HEK293T (cell line): Measurements from ENCODE around the gene FOLH1.
"Not testable (repeated sequence)": the region's sequence is repeated elsewhere in the genome, so short reads cannot be mapped to it uniquely, and the experiment has no call there.

Experiments used
- CTCF ChIA-PET: fragments of 350-600 bp; formaldehyde crosslinking; extraction: SDS; loops from one replicate; lab custom pipeline; 2021; ENCODE audit warnings: antibody characterized with exemption, inconsistent platforms; lab: Yijun Ruan, JAX
- POLR2A ChIA-PET: fragments of 350-600 bp; formaldehyde crosslinking; extraction: SDS; loops from one replicate; lab custom pipeline; 2020; ENCODE audit warnings: antibody characterized with exemption, inconsistent platforms; lab: Yijun Ruan, JAX
- DNase-seq: peaks from one replicate; pipeline ENCODE4 v3.0.0; 2012; ENCODE audit warnings: mixed read lengths; ENCODE audit errors: extremely low spot score
- ARNT ChIP-seq: fragments of 450-650 bp; IDR thresholded peaks from 2 replicates; pipeline ENCODE4 v1.6.1; 2017; ENCODE audit warnings: mild to moderate bottlenecking
- BHLHE40 ChIP-seq: fragments of 450-650 bp; IDR thresholded peaks from 2 replicates; pipeline ENCODE4 v1.6.1; 2016; ENCODE audit warnings: mild to moderate bottlenecking, moderate library complexity, borderline replicate concordance
- CTBP1 ChIP-seq: fragments of 450-650 bp; IDR thresholded peaks from 2 replicates; pipeline ENCODE4 v1.6.1; 2016; ENCODE audit warnings: borderline replicate concordance
- ELF4 ChIP-seq: fragments of 450-650 bp; IDR thresholded peaks from 2 replicates; pipeline ENCODE4 v1.6.1; 2017; ENCODE audit warnings: antibody characterized with exemption
- HDGF ChIP-seq: fragments of 450-650 bp; IDR thresholded peaks from 2 replicates; pipeline ENCODE4 v1.6.1; 2017; ENCODE audit warnings: antibody characterized with exemption, borderline replicate concordance
- NFRKB ChIP-seq: fragments of 450-650 bp; IDR thresholded peaks from 2 replicates; pipeline ENCODE4 v1.6.1; 2016; ENCODE audit warnings: mild to moderate bottlenecking, moderate library complexity
- TF ChIP-seq, protein P1 (sequence below): fragments of 450-650 bp; IDR thresholded peaks from 2 replicates; pipeline ENCODE4 v1.6.1; 2016

Gene FOLH1

GRCh38 chr11:49208006-49208721 is at the start of gene FOLH1:
Gene FOLH1 (minus strand): TSS chr11:49208602. CDS start chr11:49208409, 193 bp downstream.
- CTCF ChIA-PET, result no interaction called here
- peak; percentile 4 for DNase-seq
- TF ChIP-seq ELF4, result no peak
- no peak for TF ChIP-seq NFRKB
- POLR2A ChIA-PET, result no interaction called here

- DNase-seq, POLR2A ChIA-PET, CTCF ChIA-PET: not testable (repeated sequence)
Measured at GRCh38 chr11:49255148-49255547, 46.7 kb upstream of the FOLH1 start.

DNA sequence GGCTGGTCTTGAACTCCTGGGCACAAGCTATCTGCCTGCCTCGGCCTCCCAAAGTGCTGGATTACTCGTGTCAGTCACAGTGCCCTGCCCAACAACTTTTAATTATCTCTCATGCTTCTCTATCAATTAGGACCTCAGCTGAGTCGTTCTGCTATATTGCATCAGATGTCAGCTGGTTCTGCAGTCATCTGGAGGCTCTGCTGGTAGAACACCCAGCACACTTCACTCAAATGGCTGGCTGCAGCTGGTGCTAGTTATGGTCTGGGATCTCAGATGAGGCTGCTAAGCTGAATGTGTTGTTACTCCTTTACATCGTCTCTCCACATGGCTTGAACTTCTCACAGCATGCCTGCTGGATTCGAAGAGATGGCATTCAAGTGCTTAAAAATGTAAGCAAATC is 42.8 kb upstream of the FOLH1 start:
- CTCF ChIA-PET, POLR2A ChIA-PET, DNase-seq: not testable (repeated sequence)

DNA sequence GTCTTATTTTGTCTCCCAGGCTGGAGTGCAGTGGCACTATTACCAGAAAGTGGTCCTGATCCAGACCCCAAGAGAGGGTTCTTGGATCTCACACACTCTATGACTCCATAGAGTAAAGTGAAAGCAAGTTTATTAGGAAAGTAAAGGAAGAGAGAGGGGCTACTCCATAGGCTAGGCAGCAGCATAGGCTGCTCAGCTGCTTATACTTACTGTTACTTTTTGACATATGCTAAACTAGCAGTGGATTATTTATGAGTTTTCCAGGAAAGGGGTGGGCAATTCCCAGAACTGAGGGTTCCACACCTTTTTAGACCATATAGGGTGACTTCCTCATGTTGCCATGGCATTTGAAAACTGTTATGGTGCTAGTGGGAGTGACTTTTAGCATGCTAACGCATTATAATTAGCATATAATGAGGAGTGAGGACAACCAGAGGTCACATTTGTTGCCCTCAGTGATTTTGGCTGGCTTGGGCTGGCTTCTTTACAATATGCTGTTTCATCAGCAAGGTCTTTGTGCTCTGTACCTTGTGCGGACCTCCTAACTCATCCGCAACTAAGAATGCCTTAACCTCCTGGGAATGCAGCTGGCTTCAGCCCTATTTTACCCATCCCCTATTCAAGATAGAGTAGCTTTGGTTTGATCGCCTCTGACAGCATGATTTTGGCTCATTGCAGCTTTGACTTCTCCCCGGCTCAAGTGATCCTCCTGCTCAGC is 42.2 kb upstream of the FOLH1 start:
- DNase-seq, POLR2A ChIA-PET, CTCF ChIA-PET: not testable (repeated sequence)

- DNase-seq, POLR2A ChIA-PET, CTCF ChIA-PET: not testable (repeated sequence)
Measured at GRCh38 chr11:49249363-49249762, 41.0 kb upstream of the FOLH1 start.

- CTCF ChIA-PET, DNase-seq, POLR2A ChIA-PET: not testable (repeated sequence)
Measured at GRCh38 chr11:49233685-49234084, 25.3 kb upstream of the FOLH1 start.

- CTCF ChIA-PET, DNase-seq, POLR2A ChIA-PET: not testable (repeated sequence)
Measured at GRCh38 chr11:49233019-49233418, 24.6 kb upstream of the FOLH1 start.

- DNase-seq, POLR2A ChIA-PET: not testable (repeated sequence)
- CTCF ChIA-PET, result interaction anchor here (0.6 kb wide), 1 partner anchor 46 kb away, joined by 3 read pairs; no protein-coding TSS in a partner anchor
Measured at GRCh38 chr11:49231725-49232124, 23.3 kb upstream of the FOLH1 start.

GRCh38 chr11:49230534-49230933 is 22.1 kb upstream of the FOLH1 start:
- CTCF ChIA-PET, DNase-seq, POLR2A ChIA-PET: not testable (repeated sequence)

DNA sequence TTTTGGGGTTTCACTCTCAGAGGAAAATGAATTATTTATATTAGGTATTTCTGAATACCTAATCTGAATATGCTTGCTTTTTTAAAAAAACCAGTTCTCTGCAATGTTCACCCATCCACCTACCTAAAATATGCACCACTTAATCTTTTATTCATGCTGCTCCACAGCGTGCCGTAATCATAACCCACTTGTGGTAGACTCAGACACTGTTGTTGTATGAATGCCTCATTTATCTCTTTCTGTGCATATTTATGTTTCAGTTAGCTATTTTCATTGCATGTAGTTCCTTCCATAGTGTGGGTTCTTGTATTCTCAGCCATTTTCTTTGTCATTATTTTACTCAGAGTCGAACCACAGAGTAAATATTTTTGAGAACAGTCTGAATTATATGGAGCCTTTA is 21.6 kb upstream of the FOLH1 start:
- POLR2A ChIA-PET, DNase-seq, CTCF ChIA-PET: not testable (repeated sequence)

DNA sequence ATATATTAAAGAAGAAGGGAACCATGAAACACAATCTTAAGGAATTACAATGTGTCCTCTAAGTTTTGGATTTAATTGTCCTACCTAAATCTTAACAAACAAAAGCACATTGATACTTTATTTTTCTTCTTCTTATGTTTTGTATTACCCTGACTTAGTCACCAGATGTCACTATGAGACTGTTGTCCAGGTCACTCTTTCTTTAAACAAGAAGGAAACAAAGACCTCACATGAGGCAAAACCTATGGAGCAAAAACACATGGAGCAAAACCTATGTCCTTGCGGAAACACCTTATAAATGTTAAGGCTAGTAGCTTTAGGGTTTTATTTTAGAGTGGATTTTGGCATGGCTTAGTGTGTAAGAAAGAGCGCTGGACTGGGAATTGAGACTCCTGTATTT is 20.7 kb upstream of the FOLH1 start:
- DNase-seq, CTCF ChIA-PET, POLR2A ChIA-PET: not testable (repeated sequence)

DNA sequence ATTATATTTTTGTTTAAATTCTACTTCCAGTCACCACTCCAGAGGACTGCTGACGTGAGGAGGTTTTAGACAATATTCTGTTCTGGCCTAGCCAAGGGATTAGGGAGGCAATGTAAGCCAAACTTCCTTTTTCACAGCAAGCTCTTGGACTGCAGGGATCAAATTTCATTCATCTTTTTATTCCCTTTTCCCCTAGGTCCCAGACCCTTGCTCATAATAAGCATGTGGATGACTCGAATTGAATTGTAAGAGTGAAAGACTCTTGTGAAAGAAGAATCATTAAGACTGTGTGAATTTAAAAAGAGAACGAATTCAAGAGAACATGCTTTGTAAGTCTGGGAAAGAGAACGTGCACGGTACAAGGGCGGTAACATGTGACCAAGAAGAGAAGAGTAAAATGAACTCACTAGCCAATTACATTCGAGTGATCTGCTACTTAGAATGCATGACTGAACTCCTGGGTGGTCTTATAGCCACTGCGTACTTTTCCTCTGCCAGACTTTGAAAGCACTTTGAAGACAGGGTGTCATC is 16.9 kb upstream of the FOLH1 start:
- DNase-seq, POLR2A ChIA-PET, CTCF ChIA-PET: not testable (repeated sequence)

DNA sequence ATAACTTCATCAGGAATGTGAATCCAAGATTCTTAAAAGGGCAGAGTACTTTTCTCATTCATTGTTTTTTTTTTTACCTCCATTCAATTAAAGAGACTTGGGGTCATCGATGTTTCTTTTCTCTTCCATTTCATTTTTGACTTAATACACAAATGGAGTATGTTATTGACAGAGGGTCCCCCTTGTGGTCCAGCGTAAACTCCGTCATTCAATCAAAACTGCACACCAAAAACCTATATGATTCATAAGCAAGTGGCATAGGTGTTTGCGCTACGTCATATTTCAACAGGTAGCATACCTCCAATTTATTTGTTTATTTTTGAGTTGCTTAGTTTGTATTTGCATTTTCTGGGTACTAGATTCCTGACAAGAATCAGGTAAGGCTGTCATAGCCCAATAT is 12.7 kb upstream of the FOLH1 start:
- CTCF ChIA-PET, result no interaction called here

More for the DNA sequence above, 12.7 kb upstream of the FOLH1 start:
- no peak for TF ChIP-seq CTBP1
- no peak for TF ChIP-seq ARNT
- TF ChIP-seq BHLHE40, result no peak
- TF ChIP-seq HDGF, result no peak
- no peak for TF ChIP-seq NFRKB
- TF ChIP-seq, protein P1, sequence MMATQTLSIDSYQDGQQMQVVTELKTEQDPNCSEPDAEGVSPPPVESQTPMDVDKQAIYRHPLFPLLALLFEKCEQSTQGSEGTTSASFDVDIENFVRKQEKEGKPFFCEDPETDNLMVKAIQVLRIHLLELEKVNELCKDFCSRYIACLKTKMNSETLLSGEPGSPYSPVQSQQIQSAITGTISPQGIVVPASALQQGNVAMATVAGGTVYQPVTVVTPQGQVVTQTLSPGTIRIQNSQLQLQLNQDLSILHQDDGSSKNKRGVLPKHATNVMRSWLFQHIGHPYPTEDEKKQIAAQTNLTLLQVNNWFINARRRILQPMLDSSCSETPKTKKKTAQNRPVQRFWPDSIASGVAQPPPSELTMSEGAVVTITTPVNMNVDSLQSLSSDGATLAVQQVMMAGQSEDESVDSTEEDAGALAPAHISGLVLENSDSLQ, result no peak
- DNase-seq, result no peak
- POLR2A ChIA-PET, result no interaction called here
